Tibial nerve (tissue), 4 donors: ENCODE measurements around the gene APEH.

Source experiments
- CTCF ChIP-seq, 5 experiments: fragments of 200-600 bp in 3 of 5; fragments of 450-650 bp in 2 of 5; sonication (generic) in 3 of 5; IDR thresholded peaks; one replicate each; pipeline ENCODE4 v1.5.1; 2016 to 2019; ENCODE audit warnings: antibody characterized with exemption in 5 of 5, mild to moderate bottlenecking in 3 of 5, moderate library complexity in 2 of 5
- EP300 ChIP-seq, 2 donors: sonication (generic); formaldehyde crosslinking; IDR thresholded peaks; one replicate each; pipeline ENCODE4 v1.6.1; 2017; ENCODE audit warnings: antibody characterized with exemption in 2 of 2, mild to moderate bottlenecking in 1 of 2

- TF ChIP-seq CTCF (IDR thresholded peaks at IDR 0.05) (no peak), EP300 (IDR thresholded peaks at IDR 0.05) (no peak)
Observed at GRCh38 chr3:49717211-49717958, 43.2 kb downstream of the APEH start.
